ENCODE data around the gene SLC35D1. TPM values are rescaled to one million over a fixed set of nuclear protein-coding genes. Genes with fewer than 3 reads are reported as not detected.

The SLC35D1 gene
- total RNA-seq, 1 donor from 2014 or later = 3.7 TPM

DNA sequence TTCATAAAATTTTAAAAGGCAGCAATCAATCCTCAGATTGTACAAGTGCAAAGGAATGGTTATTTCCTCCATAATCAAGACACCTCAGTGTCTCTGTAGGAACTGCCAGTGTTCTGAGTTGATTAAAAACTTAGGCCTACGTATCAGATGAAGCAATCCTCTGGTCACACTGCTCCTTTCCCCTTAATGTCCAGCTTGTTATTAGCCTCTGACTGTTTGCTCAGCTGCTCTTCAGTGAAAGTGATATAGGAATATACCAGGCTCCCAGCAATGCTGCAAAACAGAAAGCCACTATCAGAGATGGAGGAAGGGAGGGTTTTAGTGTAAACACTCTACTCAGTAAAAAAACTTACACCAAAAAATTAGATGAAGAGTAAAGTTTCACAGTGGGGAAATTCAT lies 49.8 kb downstream of the SLC35D1 start:
- Histone ChIP-seq H3K4me1 (no peaks in the 10 kb centered on the region), H3K27me3 (no peaks in the 10 kb centered on the region), H3K4me3 (no peak overlapping the region), H3K27ac (no peak overlapping the region), H3K9me3 (no peaks in the 10 kb centered on the region), H3K36me3 (peaks cover 13 to 15% of the 10 kb centered on the region in 2 donors)
- intact Hi-C loops (cut with DNase I) = no loop called here
- no peak for TF ChIP-seq CTCF (IDR thresholded peaks at IDR 0.05)
- no peak for DNase-seq (ENCODE audit: low spot score in 2 of 2)

DNA sequence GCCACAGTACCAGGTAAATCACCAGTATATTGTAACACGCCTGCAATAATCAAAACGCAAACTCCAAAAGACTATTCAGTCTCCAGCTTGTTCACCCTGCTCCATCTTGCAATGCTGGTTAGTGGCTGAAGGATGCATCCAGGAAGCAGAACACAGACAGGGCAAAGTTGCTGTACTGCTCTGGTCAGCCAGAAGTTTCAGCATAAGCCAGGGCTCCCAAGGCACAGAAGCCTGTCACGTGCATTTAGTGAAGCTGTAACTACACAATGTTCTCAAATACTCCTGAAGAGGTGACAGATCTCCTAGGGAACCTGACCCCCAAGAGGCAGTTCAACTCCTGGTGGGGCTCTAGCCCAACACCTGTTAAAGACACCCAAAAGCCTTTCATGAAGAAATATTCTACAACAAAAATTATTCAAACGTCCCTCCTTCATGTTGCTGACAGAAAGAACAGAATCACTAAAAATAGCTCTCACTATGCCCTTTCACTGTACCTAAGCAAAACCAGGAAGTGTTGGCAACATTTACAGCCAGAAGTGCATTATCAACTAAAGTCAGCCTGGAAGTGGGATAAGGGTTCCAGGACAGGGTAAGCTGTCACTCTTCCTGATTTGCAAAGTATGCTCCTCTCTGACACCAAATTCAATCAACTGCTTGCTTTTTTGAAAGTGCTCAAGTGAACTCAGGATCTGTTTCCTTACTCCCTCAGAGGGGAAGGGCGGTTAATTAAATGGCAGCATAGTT lies 52.1 kb downstream of the SLC35D1 start:
- Histone ChIP-seq H3K36me3 (peaks cover 22 to 25% of the 10 kb centered on the region in 2 donors), H3K9me3 (no peaks in the 10 kb centered on the region), H3K4me1 (no peaks in the 10 kb centered on the region), H3K27ac (peak overlapping the region; percentile 45 to 57), H3K4me3 (no peak overlapping the region), H3K27me3 (no peaks in the 10 kb centered on the region)
- no peak for DNase-seq (ENCODE audit: low spot score in 2 of 2)
- no peak for TF ChIP-seq CTCF (IDR thresholded peaks at IDR 0.05)
- intact Hi-C loops (cut with DNase I) = no loop called here

- H3K4me1 ChIP-seq = peaks cover 0 to 3% of the 10 kb centered on the region in 2 donors
Measured at GRCh38 chr1:66999640-67000400, 54.1 kb downstream of the SLC35D1 start.

GRCh38 chr1:66998972-66999371 lies 55.0 kb downstream of the SLC35D1 start:
- H3K27ac ChIP-seq = no peak overlapping the region
- H3K36me3 ChIP-seq = peaks cover 20 to 23% of the 10 kb centered on the region in 2 donors
- no peaks in the 10 kb centered on the region for H3K9me3 ChIP-seq
- H3K4me3 ChIP-seq = no peak overlapping the region
- TF ChIP-seq CTCF (IDR thresholded peaks at IDR 0.05) = no peak
- intact Hi-C loops (cut with DNase I) = loop anchor here (5.0 to 10.0 kb wide), 2 partner anchors 53 to 234 kb away; partner anchors contain the start of gene SLC35D1
- H3K4me1 ChIP-seq = peaks cover 0 to 3% of the 10 kb centered on the region in 2 donors
- H3K27me3 ChIP-seq = no peaks in the 10 kb centered on the region
- DNase-seq (ENCODE audit: low spot score in 2 of 2) = no peak

More at GRCh38 chr1:66999640-67000400, 54.1 kb downstream of the SLC35D1 start:
- no peak for DNase-seq (ENCODE audit: low spot score in 2 of 2)
- intact Hi-C loops (cut with DNase I) = loop anchor here (5.0 to 10.0 kb wide), 2 partner anchors 52 to 235 kb away; partner anchors contain the start of gene SLC35D1
- Histone ChIP-seq H3K9me3 (no peaks in the 10 kb centered on the region), H3K27ac (peak overlapping the region in 1 of 2 donors; percentile 27), H3K27me3 (no peaks in the 10 kb centered on the region), H3K4me3 (no peak overlapping the region), H3K36me3 (peaks cover 22 to 25% of the 10 kb centered on the region in 2 donors)
- no peak for TF ChIP-seq CTCF (IDR thresholded peaks at IDR 0.05)

DNA sequence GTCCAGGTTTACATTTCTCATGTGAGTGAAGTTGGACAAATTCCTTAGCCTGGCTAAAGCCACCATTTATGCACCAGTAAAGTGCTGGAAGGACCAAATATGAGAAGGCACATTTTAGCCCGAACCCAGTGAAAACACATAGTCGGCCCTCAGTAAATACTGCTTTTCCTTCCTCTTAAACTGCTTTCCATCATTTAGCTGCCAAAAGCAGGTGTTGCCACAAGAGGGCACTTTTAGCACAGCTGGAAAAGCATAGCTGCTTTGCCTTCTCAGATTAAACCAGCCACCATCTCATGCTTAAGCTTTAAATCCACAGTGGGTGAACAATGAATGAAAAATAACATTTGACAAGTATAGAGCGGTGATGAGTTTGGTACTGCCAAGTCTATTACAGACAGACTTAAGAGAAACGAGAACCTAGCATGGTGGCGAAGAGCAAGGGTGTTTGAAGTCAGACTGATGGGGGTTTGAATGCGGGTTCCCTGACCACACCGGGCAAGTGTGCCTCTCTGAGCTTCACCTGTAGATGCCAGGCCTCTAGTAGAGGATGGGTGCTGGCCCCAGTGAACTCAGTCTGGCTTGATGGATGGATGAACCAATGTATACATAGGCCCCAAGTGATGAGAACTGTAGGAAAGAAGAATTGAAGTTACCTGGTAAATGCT lies 57.8 kb downstream of the SLC35D1 start:
- Histone ChIP-seq H3K4me1 (peaks cover 0 to 3% of the 10 kb centered on the region in 2 donors), H3K4me3 (no peak overlapping the region), H3K27ac (no peak overlapping the region), H3K9me3 (no peaks in the 10 kb centered on the region), H3K27me3 (no peaks in the 10 kb centered on the region), H3K36me3 (peaks cover 17 to 25% of the 10 kb centered on the region in 2 donors)
- peak in 1 of 2 donors; percentile 80 for DNase-seq (ENCODE audit: low spot score in 2 of 2)
- TF ChIP-seq CTCF (IDR thresholded peaks at IDR 0.05) = peak; percentile 77 to 88 (median 80)
- intact Hi-C loops (cut with DNase I) = loop anchor here (1.0 to 10.0 kb wide), 3 partner anchors 56 to 231 kb away; partner anchors contain the start of gene SLC35D1

Measured in ascending aorta (tissue), 2 donors.